ENCODE measurements around the gene CXCR3. TPM values are rescaled to one million over a fixed set of nuclear protein-coding genes. Genes with fewer than 3 reads are reported as not detected.

CXCR3 gene
- total RNA-seq, 2 donors from 2014 or later: 2.1 to 3.9 TPM

DNA sequence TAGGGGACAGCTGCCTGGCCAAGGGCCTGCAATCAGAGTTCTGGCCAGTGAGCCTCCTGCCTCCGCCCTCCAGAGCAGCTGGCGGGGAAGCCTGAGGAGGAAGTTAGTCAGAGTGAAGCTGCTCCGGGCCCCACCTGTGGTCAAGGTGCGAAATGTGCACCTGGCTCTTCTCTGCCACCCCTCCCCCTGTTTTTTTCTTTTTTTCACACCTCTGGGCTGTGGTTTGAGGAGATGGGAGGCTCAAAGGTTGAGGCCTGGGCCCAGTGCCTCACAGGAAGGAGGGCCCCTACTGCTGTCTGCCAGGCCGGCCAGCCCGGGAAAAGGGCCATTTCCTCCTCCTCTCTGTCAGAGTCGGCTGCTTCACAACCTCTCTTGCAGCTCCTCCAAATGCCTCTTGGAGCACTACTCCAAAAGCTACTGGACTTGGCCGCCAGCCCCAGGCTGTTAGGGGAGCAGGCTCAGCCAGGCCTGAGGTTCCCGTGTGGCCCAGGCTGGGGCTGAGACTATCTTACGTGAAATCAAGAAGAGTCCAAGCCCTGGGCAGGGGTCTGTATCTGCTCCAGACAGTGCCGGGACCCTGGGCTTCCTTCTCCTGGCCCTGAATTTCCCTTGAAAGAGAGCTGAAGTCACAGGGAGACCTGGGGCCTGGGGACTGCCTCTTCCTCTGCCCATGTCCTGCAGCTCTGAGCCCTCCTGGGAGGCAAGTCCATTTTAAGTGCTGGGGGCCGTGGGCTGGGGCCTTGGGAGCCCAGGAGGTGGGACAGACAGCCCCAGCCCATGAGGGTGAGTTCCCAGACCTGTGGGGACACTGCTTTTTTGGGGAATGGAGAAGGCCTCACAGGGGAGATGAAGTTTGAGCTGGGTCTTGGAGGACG, 4.5 kb upstream of the CXCR3 start:
- H3K27ac ChIP-seq: peak overlapping the region; percentile 86
- no peaks in the 10 kb centered on the region for H3K27me3 ChIP-seq
- no peaks in the 10 kb centered on the region for H3K4me1 ChIP-seq
- H3K9me3 ChIP-seq: no peaks in the 10 kb centered on the region
- TF ChIP-seq, protein P1, sequence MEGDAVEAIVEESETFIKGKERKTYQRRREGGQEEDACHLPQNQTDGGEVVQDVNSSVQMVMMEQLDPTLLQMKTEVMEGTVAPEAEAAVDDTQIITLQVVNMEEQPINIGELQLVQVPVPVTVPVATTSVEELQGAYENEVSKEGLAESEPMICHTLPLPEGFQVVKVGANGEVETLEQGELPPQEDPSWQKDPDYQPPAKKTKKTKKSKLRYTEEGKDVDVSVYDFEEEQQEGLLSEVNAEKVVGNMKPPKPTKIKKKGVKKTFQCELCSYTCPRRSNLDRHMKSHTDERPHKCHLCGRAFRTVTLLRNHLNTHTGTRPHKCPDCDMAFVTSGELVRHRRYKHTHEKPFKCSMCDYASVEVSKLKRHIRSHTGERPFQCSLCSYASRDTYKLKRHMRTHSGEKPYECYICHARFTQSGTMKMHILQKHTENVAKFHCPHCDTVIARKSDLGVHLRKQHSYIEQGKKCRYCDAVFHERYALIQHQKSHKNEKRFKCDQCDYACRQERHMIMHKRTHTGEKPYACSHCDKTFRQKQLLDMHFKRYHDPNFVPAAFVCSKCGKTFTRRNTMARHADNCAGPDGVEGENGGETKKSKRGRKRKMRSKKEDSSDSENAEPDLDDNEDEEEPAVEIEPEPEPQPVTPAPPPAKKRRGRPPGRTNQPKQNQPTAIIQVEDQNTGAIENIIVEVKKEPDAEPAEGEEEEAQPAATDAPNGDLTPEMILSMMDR (IDR thresholded peaks at IDR 0.05): no peak
- H3K9ac ChIP-seq (ENCODE audit: low read depth in 2 of 2, low read length in 2 of 2): peak overlapping the region; percentile 42 to 77
- H3K4me3 ChIP-seq: no peak overlapping the region
- DNase-seq: peak; percentile 85
- H3K36me3 ChIP-seq: no peaks in the 10 kb centered on the region
- intact Hi-C loops (cut with DNase I): no loop called here

GRCh38 chrX:71622032-71622575, 3.8 kb upstream of the CXCR3 start:
- H3K9me3 ChIP-seq: no peaks in the 10 kb centered on the region
- peak overlapping the region; percentile 8 to 12 for H3K9ac ChIP-seq (ENCODE audit: low read depth in 2 of 2, low read length in 2 of 2)
- H3K27me3 ChIP-seq: no peaks in the 10 kb centered on the region
- peak overlapping the region; percentile 86 for H3K27ac ChIP-seq
- intact Hi-C loops (cut with DNase I): no loop called here
- no peak overlapping the region for H3K4me3 ChIP-seq
- TF ChIP-seq, protein P1 (IDR thresholded peaks at IDR 0.05): no peak
- DNase-seq: no peak
- H3K36me3 ChIP-seq: no peaks in the 10 kb centered on the region
- H3K4me1 ChIP-seq: no peaks in the 10 kb centered on the region

GRCh38 chrX:71621603-71622002, 3.3 kb upstream of the CXCR3 start:
- Histone ChIP-seq H3K27me3 (no peaks in the 10 kb centered on the region), H3K9ac (ENCODE audit: low read depth in 2 of 2, low read length in 2 of 2) (no peak overlapping the region), H3K27ac (peak overlapping the region; percentile 86), H3K36me3 (no peaks in the 10 kb centered on the region), H3K4me1 (peaks cover 2% of the 10 kb centered on the region), H3K4me3 (no peak overlapping the region), H3K9me3 (no peaks in the 10 kb centered on the region)
- intact Hi-C loops (cut with DNase I): no loop called here
- TF ChIP-seq, protein P1 (IDR thresholded peaks at IDR 0.05): no peak
- peak; percentile 63 for DNase-seq

DNA sequence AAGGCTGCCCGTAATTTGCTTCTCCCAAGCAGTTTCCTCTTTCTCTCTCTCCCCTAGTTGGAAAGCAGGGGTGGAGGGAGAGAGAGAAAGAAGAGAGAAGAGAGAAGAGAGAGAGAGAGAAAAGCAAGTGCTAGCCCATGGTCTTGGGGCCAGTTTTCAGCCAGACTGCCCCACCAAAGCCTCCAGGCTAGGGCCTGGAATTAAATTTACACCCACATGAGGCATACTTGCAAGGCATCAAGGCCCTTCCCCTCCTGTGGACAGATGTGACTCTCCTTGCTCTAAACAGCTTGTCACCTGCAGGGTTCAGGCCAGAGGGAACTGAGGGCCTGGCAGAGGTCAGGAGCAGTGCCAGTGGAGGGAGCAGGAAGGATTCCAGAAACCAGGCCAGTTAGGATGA, 1.7 kb upstream of the CXCR3 start:
- Histone ChIP-seq H3K4me1 (peaks cover 4% of the 10 kb centered on the region), H3K4me3 (no peak overlapping the region), H3K36me3 (no peaks in the 10 kb centered on the region), H3K27ac (no peak overlapping the region), H3K9me3 (no peaks in the 10 kb centered on the region), H3K9ac (ENCODE audit: low read depth in 2 of 2, low read length in 2 of 2) (no peak overlapping the region), H3K27me3 (no peaks in the 10 kb centered on the region)
- intact Hi-C loops (cut with DNase I): loop anchor here (5.0 kb wide), 1 partner anchor 32 kb away; no protein-coding TSS in a partner anchor
- TF ChIP-seq, protein P1 (IDR thresholded peaks at IDR 0.05): no peak
- no peak for DNase-seq

DNA sequence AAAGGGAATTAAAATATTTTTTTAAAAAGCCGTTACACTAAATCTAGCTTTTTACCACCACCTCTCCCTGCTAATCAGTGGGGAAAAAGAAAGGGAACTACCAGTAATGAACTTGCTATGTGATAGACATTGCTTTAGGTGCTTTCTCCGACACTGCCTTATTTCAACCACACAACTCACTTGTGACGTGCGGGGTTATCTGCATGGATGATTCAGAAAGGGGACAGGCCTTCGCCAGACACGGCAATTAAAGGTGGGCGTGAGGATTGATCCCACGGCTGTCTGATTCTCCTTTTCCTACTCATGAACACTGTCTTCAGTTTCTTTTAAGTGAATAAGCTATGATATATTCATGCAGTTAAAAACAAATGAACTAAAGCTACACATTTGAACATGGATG, 882 bp upstream of the CXCR3 start:
- H3K9ac ChIP-seq (ENCODE audit: low read depth in 2 of 2, low read length in 2 of 2): no peak overlapping the region
- intact Hi-C loops (cut with DNase I): loop anchor here (5.0 kb wide), 1 partner anchor 33 kb away; no protein-coding TSS in a partner anchor
- H3K4me3 ChIP-seq: no peak overlapping the region
- DNase-seq: no peak
- no peaks in the 10 kb centered on the region for H3K9me3 ChIP-seq
- H3K4me1 ChIP-seq: peaks cover 4% of the 10 kb centered on the region
- no peaks in the 10 kb centered on the region for H3K36me3 ChIP-seq
- TF ChIP-seq, protein P1 (IDR thresholded peaks at IDR 0.05): no peak
- no peak overlapping the region for H3K27ac ChIP-seq
- H3K27me3 ChIP-seq: no peaks in the 10 kb centered on the region
